ENCODE data around the gene TPCN1.

The TPCN1 gene

GRCh38 chr12:113317122-113317521 is 95.9 kb downstream of the TPCN1 start:
- no peak for DNase-seq

- DNase-seq = no peak
Measured at GRCh38 chr12:113318046-113318656, 96.9 kb downstream of the TPCN1 start.

- DNase-seq = no peak
Measured at GRCh38 chr12:113318900-113319628, 97.8 kb downstream of the TPCN1 start.

- no peak for DNase-seq
Measured at GRCh38 chr12:113320401-113320800, 99.1 kb downstream of the TPCN1 start.

GRCh38 chr12:113322343-113322742 is 101.1 kb downstream of the TPCN1 start:
- DNase-seq = no peak

GRCh38 chr12:113325916-113326315 is 104.7 kb downstream of the TPCN1 start:
- no peak for DNase-seq

GRCh38 chr12:113326775-113327395 is 105.6 kb downstream of the TPCN1 start:
- no peak for DNase-seq

GRCh38 chr12:113328368-113328889 is 107.2 kb downstream of the TPCN1 start:
- no peak for DNase-seq

- DNase-seq = no peak
Measured at GRCh38 chr12:113329022-113329790, 107.9 kb downstream of the TPCN1 start.

- DNase-seq = no peak
Measured at GRCh38 chr12:113329791-113330417, 108.6 kb downstream of the TPCN1 start.

GRCh38 chr12:113330505-113330904 is 109.2 kb downstream of the TPCN1 start:
- DNase-seq = no peak

GRCh38 chr12:113332688-113333417 is 111.6 kb downstream of the TPCN1 start:
- no peak for DNase-seq

GRCh38 chr12:113333418-113333750 is 112.1 kb downstream of the TPCN1 start:
- no peak for DNase-seq

GRCh38 chr12:113333877-113334785 is 112.9 kb downstream of the TPCN1 start:
- peak; percentile 4 for DNase-seq

GRCh38 chr12:113334786-113335539 is 113.7 kb downstream of the TPCN1 start, which contains the start of gene SLC8B1:
Gene SLC8B1, minus strand, starts transcription at chr12:113335109. Its CDS starts 2,231 bp downstream, at chr12:113332878.
- peak; percentile 87 for DNase-seq

- no peak for DNase-seq
Measured at GRCh38 chr12:113339540-113339939, 118.3 kb downstream of the TPCN1 start.

GRCh38 chr12:113340061-113340460 is 118.8 kb downstream of the TPCN1 start:
- no peak for DNase-seq

- DNase-seq = no peak
Measured at GRCh38 chr12:113341535-113341934, 120.3 kb downstream of the TPCN1 start.

GRCh38 chr12:113345318-113345717 is 124.1 kb downstream of the TPCN1 start:
- no peak for DNase-seq

- DNase-seq = no peak
Measured at GRCh38 chr12:113346353-113346752, 125.1 kb downstream of the TPCN1 start.

All from stimulated activated CD4-positive, alpha-beta T cell treated with anti-CD3 and anti-CD28 coated beads, Interleukin-4, amount 100 ng/mL, for 24 hours (primary cell).